ENCODE measurements around the gene THBS4. TPM values are rescaled to one million over a fixed set of nuclear protein-coding genes. Genes with fewer than 3 reads are reported as not detected.
"Not testable (repeated sequence)": the region's sequence is repeated elsewhere in the genome, so short reads cannot be mapped to it uniquely, and the experiment has no call there.

THBS4 gene
- total and polyA plus RNA-seq, 12 donors = 41.1 to 180 (median 67.5) TPM

DNA sequence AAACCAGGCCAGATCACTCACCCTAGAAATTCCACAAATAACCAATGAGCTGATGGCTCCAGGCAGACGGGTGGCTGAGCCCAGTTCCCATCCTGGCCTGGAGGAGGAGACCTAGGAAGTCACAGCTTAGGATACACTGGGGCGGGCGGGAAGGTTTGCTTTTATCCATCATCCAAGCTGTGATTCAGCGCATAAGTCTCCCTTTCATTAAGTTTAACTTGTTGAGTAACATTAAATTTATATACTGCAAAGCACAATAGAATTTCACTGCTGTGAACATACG is 55.7 kb downstream of the THBS4 start:
- no peaks in the 10 kb centered on the region for H3K27me3 ChIP-seq
- no peak overlapping the region for H3K4me3 ChIP-seq
- H3K4me1 ChIP-seq = peaks cover 0 to 15% (median 7%) of the 10 kb centered on the region in 9 donors
- H3K27ac ChIP-seq = no peak overlapping the region
- no peaks in the 10 kb centered on the region for H3K36me3 ChIP-seq
- ATAC-seq (no peak), DNase-seq (no peak)
- intact Hi-C loops (cut with DNase I) = loop anchor here in 9 of 10 donors (1.0 to 10.0 kb wide), 9 partner anchors 184 to 218 kb away; no protein-coding TSS in a partner anchor
- TF ChIP-seq, protein P1, sequence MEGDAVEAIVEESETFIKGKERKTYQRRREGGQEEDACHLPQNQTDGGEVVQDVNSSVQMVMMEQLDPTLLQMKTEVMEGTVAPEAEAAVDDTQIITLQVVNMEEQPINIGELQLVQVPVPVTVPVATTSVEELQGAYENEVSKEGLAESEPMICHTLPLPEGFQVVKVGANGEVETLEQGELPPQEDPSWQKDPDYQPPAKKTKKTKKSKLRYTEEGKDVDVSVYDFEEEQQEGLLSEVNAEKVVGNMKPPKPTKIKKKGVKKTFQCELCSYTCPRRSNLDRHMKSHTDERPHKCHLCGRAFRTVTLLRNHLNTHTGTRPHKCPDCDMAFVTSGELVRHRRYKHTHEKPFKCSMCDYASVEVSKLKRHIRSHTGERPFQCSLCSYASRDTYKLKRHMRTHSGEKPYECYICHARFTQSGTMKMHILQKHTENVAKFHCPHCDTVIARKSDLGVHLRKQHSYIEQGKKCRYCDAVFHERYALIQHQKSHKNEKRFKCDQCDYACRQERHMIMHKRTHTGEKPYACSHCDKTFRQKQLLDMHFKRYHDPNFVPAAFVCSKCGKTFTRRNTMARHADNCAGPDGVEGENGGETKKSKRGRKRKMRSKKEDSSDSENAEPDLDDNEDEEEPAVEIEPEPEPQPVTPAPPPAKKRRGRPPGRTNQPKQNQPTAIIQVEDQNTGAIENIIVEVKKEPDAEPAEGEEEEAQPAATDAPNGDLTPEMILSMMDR (IDR thresholded peaks at IDR 0.05) = no peak
- no peaks in the 10 kb centered on the region for H3K9me3 ChIP-seq
- WGBS, 2 donors = 92 to 96% methylated on average over 5 of the region's 5 CpGs

DNA sequence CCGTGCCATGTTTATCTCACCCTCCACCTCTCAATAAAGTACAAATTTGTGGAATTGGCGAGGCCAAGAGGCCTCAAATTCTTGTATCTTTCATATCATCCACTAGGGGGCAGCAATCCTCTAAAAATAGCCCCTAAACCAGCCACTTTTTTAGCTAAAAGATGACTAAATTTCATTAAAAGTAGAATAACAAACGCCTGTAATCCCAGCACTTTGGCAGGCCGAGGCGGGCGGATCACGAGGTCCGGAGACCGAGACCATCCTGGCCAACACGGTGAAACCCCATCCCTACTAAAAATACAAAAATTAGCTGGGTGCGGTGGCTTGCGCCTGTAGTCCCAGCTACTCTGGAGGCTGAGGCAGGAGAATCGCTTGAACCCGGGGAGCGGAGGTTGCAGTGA is 56.6 kb downstream of the THBS4 start:
- H3K4me3 ChIP-seq, H3K36me3 ChIP-seq, H3K27me3 ChIP-seq, H3K9me3 ChIP-seq: not testable (repeated sequence)
- Histone ChIP-seq H3K4me1 (peaks cover 0 to 15% (median 7%) of the 10 kb centered on the region in 9 donors), H3K27ac (peak overlapping the region in 2 of 10 donors; percentile 2 to 22)
- ATAC-seq = peak; percentile 42 to 87 (median 75)
- TF ChIP-seq, protein P1 (IDR thresholded peaks at IDR 0.05) = peak; percentile 69 to 90 (median 79)
- WGBS, 2 donors = 30 to 38% methylated on average over 15 of the region's 15 CpGs
- intact Hi-C loops (cut with DNase I) = loop anchor here (1.0 to 10.0 kb wide), 9 partner anchors 183 to 217 kb away; no protein-coding TSS in a partner anchor
- DNase-seq = peak; percentile 32 to 35

DNA sequence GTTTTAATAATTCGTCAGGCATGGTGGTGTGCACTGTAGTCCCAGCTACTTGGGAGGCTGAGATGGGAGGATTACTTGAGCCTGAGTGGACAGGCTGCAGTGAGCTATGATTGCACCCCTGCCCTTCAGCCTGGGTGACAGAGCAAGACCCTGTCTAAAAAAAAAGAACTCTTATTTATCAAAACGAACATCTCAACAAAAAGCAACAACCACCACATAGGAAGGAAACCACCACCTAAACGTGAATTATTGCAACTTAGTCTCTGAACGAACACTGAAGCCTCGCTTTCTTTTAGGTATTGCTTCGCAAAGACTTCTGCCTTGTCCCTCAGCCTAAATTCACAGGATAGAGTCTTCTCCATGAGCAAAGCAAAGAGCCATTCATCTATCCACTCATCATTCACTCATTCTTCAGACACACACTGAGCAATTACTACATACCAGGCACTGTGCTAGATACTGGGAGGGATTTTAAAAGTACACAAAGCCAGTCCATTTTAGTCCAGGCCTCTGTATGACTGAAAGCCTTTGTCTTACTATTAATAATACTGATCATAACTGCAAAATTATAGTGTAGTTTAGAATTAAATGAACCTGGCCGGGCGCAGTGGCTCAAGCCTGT is 57.4 kb downstream of the THBS4 start:
- intact Hi-C loops (cut with DNase I) = loop anchor here in 7 of 10 donors (1.0 to 10.0 kb wide), 7 partner anchors 182 to 216 kb away; no protein-coding TSS in a partner anchor
- Histone ChIP-seq H3K4me3 (no peak overlapping the region), H3K27ac (peak overlapping the region in 1 of 10 donors; percentile 29), H3K4me1 (peaks cover 0 to 15% (median 7%) of the 10 kb centered on the region in 9 donors), H3K9me3 (no peaks in the 10 kb centered on the region), H3K36me3 (no peaks in the 10 kb centered on the region), H3K27me3 (no peaks in the 10 kb centered on the region)
- TF ChIP-seq, protein P1 (IDR thresholded peaks at IDR 0.05) = no peak
- DNase-seq (no peak), ATAC-seq (peak in 1 of 8 donors; percentile 25)
- WGBS, 2 donors = 90 to 91% methylated on average over 8 of the region's 8 CpGs

DNA sequence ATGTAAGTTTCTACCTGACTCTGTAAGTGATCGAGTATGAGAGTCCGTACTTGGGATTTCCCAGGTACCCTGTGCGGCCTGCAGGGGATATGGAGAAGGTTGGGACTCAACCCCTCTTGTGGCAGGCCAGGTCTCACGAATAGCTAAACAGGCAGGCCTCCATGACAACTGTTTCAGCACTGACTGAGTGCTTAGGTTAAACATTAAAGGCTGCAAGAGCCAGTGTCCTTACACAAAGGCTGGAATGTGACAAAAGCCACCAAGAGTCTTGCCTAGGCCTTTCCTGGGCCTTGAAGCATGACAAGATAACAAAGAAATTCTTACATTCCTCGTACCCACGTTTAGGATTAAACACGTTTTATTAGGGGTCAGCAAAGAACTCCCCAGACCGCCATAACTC is 58.6 kb downstream of the THBS4 start:
- 58 to 66% methylated on average over 8 of the region's 8 CpGs for WGBS, 2 donors
- Histone ChIP-seq H3K27me3 (no peaks in the 10 kb centered on the region), H3K9me3 (no peaks in the 10 kb centered on the region), H3K4me1 (peaks cover 0 to 15% (median 7%) of the 10 kb centered on the region in 9 donors), H3K4me3 (no peak overlapping the region), H3K36me3 (no peaks in the 10 kb centered on the region), H3K27ac (peak overlapping the region in 1 of 10 donors; percentile 11)
- DNase-seq (no peak), ATAC-seq (peak in 1 of 8 donors; percentile 20)
- intact Hi-C loops (cut with DNase I) = loop anchor here in 7 of 10 donors (2.0 to 10.0 kb wide), 6 partner anchors 181 to 215 kb away; no protein-coding TSS in a partner anchor
- TF ChIP-seq, protein P1 (IDR thresholded peaks at IDR 0.05) = no peak
